ENCODE measurements around the gene CIDEB. TPM values are rescaled to one million over a fixed set of nuclear protein-coding genes. Genes with fewer than 3 reads are reported as not detected.

Gene CIDEB
- total and polyA plus RNA-seq, 2 of the 4 experiments (the other 2 are of a cell fraction), result under 0.01 to 0.19 TPM

DNA sequence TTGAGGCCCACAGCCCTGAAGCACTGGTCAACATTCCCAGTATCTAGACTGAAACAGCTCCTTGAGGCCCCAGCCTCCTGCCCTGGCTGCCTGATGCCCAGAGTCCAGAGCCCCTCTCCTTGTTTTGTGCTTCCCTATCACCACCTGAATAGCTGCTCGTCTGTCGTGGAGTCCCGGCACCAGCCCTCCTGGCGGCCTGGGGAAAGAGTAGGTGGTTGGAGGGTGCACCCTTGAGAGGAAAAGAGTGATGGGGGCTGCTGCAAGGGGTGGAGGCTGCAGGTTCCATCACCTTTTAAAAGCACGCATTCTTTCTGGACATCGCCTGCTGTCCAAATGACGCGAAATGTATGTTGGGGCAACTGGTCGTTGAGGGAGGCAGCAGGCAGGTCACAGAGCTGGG, 39.6 kb downstream of the CIDEB start:
- dilution Hi-C loops (cut with HindIII; ENCODE audit: low sequenced_read_pairs, unreplicated experiment), result no loop called here
- ATAC-seq (ENCODE audit: low read depth) (no peak), DNase-seq (no peak)
- Histone ChIP-seq H2AK9ac (replicated peaks; ENCODE audit: low read depth, low read length, poor library complexity) (no peak overlapping the region), H2BK15ac (ENCODE audit: low read depth, low read length) (no peak overlapping the region), H3K56ac (ENCODE audit: extremely low read depth, insufficient read depth, low read length) (no peak overlapping the region), H4K91ac (ENCODE audit: insufficient read depth, low read depth, low read length) (no peak overlapping the region), H3K9me3 (ENCODE audit: control insufficient read depth, insufficient read depth, low read length) (no peaks in the 10 kb centered on the region), H2AK5ac (ENCODE audit: low read depth, low read length) (no peak overlapping the region), H2BK5ac (ENCODE audit: low read depth, low read length, poor library complexity, severe bottlenecking) (no peak overlapping the region), H3K4me2 (ENCODE audit: low read depth, low read length) (no peak overlapping the region), H4K8ac (ENCODE audit: low read depth in 2 of 2, low read length in 2 of 2) (no peak overlapping the region), H3K4me1 (ENCODE audit: control insufficient read depth, insufficient read depth, low read length) (peaks cover 5% of the 10 kb centered on the region; the same call in 1 of the 2 replicates), H3K18ac (ENCODE audit: low read depth, low read length) (no peak overlapping the region), H3K9ac (ENCODE audit: low read depth, low read length) (no peak overlapping the region), H3K4ac (ENCODE audit: low read depth, low read length) (no peak overlapping the region), H2AFZ (replicated peaks; ENCODE audit: low read length, poor library complexity) (no peak overlapping the region), H3K4me3 (ENCODE audit: insufficient read depth, low read depth, low read length) (no peak overlapping the region), H4K5ac (ENCODE audit: low read depth, low read length) (no peak overlapping the region), H3K27me3 (ENCODE audit: control insufficient read depth, insufficient read depth, low read length) (no peaks in the 10 kb centered on the region), H3K79me1 (ENCODE audit: low read depth in 1 of 2, low read length in 2 of 2) (peaks cover 9 to 21% of the 10 kb centered on the region in 2 experiments), H2BK120ac (ENCODE audit: low read depth, low read length) (no peak overlapping the region), H4K20me1 (ENCODE audit: insufficient read depth, low read length) (no peaks in the 10 kb centered on the region), H2BK20ac (ENCODE audit: low read depth, low read length) (no peak overlapping the region), H3K14ac (replicated peaks; ENCODE audit: low read depth, low read length) (no peak overlapping the region), H3K36me3 (ENCODE audit: control insufficient read depth, insufficient read depth, low read length) (peaks cover 29% of the 10 kb centered on the region), H3K9me1 (ENCODE audit: insufficient read depth, low read length) (peaks cover 5% of the 10 kb centered on the region; the same call in 1 of the 2 replicates), H3K27ac (ENCODE audit: insufficient read depth, low read length) (no peak overlapping the region), H3K23ac (ENCODE audit: low read depth, low read length) (no peak overlapping the region)
- intact Hi-C loops (cut with micrococcal nuclease), result no loop called here
- 83% methylated on average over 3 of the region's 9 CpGs; no CpG with 5 or more reads in 1 of the 2 experiments for WGBS, 2 experiments (ENCODE audit: extremely low coverage in 2 of 2, insufficient read length in 1 of 2)
- BruUV-seq (replicated peaks), result no TSS peak
- TF ChIP-seq NFE2L2 (IDR thresholded peaks at IDR 0.05; ENCODE audit: low read depth, low read length) (no peak), RCOR1 (IDR thresholded peaks at IDR 0.05; ENCODE audit: insufficient replicate concordance, low read length) (no peak), CTCF (conservative IDR thresholded peaks at IDR 0.05; ENCODE audit: low read depth, low read length) (no peak), BHLHE40 (IDR thresholded peaks at IDR 0.05; ENCODE audit: low read depth, low read length) (no peak), POLR2A (IDR thresholded peaks at IDR 0.05; ENCODE audit: low read depth, low read length) (no peak), MAZ (IDR thresholded peaks at IDR 0.05; ENCODE audit: borderline replicate concordance, low read depth, low read length) (no peak), MXI1 (IDR thresholded peaks at IDR 0.05; ENCODE audit: borderline replicate concordance, low read depth, low read length) (no peak), CHD1 (IDR thresholded peaks at IDR 0.05; ENCODE audit: low read depth, low read length) (no peak), RFX5 (IDR thresholded peaks at IDR 0.05; ENCODE audit: low read depth, low read length) (no peak), RAD21 (IDR thresholded peaks at IDR 0.05; ENCODE audit: low read length) (no peak), MAFK (IDR thresholded peaks at IDR 0.05; ENCODE audit: low read depth, low read length) (no peak)
- TF ChIP-seq, protein P1, sequence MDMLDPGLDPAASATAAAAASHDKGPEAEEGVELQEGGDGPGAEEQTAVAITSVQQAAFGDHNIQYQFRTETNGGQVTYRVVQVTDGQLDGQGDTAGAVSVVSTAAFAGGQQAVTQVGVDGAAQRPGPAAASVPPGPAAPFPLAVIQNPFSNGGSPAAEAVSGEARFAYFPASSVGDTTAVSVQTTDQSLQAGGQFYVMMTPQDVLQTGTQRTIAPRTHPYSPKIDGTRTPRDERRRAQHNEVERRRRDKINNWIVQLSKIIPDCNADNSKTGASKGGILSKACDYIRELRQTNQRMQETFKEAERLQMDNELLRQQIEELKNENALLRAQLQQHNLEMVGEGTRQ (IDR thresholded peaks at IDR 0.05; ENCODE audit: low read depth, low read length), result no peak
- in situ Hi-C loops (cut with MboI; ENCODE audit: low sequenced_read_pairs), result no loop called here
- POLR2A ChIA-PET (ENCODE audit: unreplicated experiment), result no interaction called here
- CTCF ChIA-PET, result no interaction called here
